ENCODE results near the gene RHOBTB3.

DNA sequence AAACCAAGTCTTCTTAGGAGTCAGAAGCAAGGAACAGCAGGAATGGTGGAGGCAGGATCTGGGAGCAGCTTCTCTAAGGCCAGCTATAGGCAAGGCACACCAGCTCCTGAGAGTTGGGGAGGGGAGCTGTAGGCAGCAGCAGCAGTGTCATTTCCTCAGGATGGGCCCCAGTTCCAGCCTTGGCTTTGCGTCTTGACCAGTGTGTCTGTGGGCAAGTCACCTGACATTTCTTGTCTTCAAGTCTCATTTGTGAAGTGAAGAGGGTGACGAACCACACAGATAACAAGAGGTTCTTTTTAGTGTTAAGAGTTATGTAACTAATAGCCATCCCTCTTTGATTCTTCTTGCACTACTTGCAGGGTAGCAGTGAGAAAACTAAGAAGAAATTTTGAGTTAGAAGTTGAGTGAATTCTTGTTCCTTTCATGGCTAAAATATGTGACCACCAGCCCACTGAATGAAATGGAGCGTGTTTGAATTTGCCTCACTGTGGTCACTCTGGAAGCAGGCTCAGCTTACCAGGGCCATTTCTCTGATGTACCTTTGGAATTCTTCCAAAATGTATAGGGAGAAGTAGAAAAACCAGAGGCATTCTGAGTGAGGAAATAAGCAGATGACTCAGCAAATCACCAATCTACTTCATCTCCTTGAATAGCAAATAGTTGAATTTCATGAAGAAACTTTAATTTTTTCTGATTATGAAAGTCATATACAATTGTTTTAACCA is 42.4 kb downstream of the RHOBTB3 start:
- no peak for TF ChIP-seq POLR2A (IDR thresholded peaks at IDR 0.05)
- TF ChIP-seq, protein P1, sequence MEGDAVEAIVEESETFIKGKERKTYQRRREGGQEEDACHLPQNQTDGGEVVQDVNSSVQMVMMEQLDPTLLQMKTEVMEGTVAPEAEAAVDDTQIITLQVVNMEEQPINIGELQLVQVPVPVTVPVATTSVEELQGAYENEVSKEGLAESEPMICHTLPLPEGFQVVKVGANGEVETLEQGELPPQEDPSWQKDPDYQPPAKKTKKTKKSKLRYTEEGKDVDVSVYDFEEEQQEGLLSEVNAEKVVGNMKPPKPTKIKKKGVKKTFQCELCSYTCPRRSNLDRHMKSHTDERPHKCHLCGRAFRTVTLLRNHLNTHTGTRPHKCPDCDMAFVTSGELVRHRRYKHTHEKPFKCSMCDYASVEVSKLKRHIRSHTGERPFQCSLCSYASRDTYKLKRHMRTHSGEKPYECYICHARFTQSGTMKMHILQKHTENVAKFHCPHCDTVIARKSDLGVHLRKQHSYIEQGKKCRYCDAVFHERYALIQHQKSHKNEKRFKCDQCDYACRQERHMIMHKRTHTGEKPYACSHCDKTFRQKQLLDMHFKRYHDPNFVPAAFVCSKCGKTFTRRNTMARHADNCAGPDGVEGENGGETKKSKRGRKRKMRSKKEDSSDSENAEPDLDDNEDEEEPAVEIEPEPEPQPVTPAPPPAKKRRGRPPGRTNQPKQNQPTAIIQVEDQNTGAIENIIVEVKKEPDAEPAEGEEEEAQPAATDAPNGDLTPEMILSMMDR (IDR thresholded peaks at IDR 0.05), result no peak
- TF ChIP-seq EP300 (IDR thresholded peaks at IDR 0.05), result no peak
